ENCODE measurements around the gene SLC16A12.

Gene SLC16A12

DNA sequence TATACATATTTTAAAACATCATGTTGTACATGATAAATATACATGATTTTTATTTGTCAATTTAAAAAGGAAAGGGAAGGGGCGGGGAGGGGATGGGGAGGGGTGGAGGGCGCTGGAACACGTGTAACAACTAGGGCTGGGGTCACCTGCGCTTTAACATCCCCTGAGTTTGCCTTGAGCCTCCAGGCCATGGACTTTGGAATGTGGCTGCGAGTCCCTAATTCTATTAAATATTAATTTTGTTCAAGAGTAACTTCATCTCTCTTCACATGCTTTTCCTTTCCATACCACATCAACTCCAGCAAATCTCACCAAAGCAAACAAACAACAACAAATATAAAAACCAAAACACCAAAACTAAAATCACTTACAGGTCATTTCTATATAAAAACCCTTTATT lies 110.4 kb downstream of the SLC16A12 start:
- no peak overlapping the region for H3K4me3 ChIP-seq (ENCODE audit: control insufficient read depth, low read depth, low read length)
- TF ChIP-seq CTCF (conservative IDR thresholded peaks at IDR 0.05; ENCODE audit: control insufficient read depth, insufficient read depth, low read depth, low read length): no peak
- no peak for DNase-seq (ENCODE audit: low read depth)

DNA sequence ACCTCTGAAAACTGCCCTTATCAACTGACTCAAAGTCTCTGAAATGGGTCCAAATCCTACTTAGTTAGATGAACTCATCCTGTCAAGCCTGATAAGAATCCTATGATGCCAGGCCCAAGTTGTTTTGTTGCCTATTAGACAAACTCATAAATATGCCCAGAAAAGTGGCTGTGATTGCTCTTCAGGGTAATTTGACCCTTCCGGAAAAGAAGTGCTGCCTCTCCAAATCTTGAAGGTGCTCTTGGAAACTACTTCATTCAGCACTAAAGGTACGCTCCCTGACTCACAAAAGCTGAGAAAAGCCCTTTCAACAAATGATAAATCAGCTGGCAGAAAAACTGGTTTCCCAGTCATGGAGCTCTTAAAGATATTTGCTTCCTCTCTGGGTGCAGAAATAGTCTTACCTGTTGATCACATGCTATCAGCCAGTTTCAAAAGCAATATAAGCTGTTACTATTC lies 114.3 kb downstream of the SLC16A12 start:
- DNase-seq (ENCODE audit: low read depth): no peak
- H3K4me3 ChIP-seq (ENCODE audit: control insufficient read depth, low read depth, low read length): no peak overlapping the region
- TF ChIP-seq CTCF (conservative IDR thresholded peaks at IDR 0.05; ENCODE audit: control insufficient read depth, insufficient read depth, low read depth, low read length): no peak

GRCh38 chr10:89419548-89419947 lies 115.8 kb downstream of the SLC16A12 start:
- H3K4me3 ChIP-seq (ENCODE audit: control insufficient read depth, low read depth, low read length): no peak overlapping the region
- peak; percentile 62 for TF ChIP-seq CTCF (conservative IDR thresholded peaks at IDR 0.05; ENCODE audit: control insufficient read depth, insufficient read depth, low read depth, low read length)
- DNase-seq (ENCODE audit: low read depth): peak; percentile 55

DNA sequence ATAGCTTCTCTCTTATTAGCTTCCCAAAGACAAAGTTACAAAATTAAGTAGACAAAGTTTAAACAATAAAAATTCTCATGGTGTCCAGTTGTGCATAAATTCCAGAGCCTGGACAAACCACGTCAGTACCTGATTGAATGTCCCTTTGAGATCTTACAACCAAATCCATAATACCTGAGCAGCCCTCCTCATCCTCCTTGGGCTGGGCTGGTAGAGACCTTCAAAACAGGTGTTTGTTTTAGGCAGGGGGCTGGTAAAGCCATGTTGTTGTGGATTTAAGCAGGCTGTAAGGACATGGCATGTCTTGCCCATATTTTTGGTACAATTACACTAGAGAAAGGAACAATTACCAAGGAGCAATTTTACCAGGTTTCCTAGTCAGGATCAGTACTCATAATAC lies 118.9 kb downstream of the SLC16A12 start:
- H3K4me3 ChIP-seq (ENCODE audit: control insufficient read depth, low read depth, low read length): no peak overlapping the region
- TF ChIP-seq CTCF (conservative IDR thresholded peaks at IDR 0.05; ENCODE audit: control insufficient read depth, insufficient read depth, low read depth, low read length): no peak
- no peak for DNase-seq (ENCODE audit: low read depth)

- TF ChIP-seq CTCF (conservative IDR thresholded peaks at IDR 0.05; ENCODE audit: control insufficient read depth, insufficient read depth, low read depth, low read length): no peak
- peak; percentile 40 for DNase-seq (ENCODE audit: low read depth)
- H3K4me3 ChIP-seq (ENCODE audit: control insufficient read depth, low read depth, low read length): peak overlapping the region; percentile 90
Measured at GRCh38 chr10:89414879-89415821, 120.2 kb downstream of the SLC16A12 start.

- peak; percentile 63 for DNase-seq (ENCODE audit: low read depth)
Measured at GRCh38 chr10:89414146-89414878, 121.1 kb downstream of the SLC16A12 start, which contains the start of gene IFIT5. Gene IFIT5, plus strand, starts transcription at chr10:89414568. Its CDS starts 231 bp downstream, at chr10:89414799.

More at GRCh38 chr10:89414146-89414878, 121.1 kb downstream of the SLC16A12 start, which contains the start of gene IFIT5:
- TF ChIP-seq CTCF (conservative IDR thresholded peaks at IDR 0.05; ENCODE audit: control insufficient read depth, insufficient read depth, low read depth, low read length): no peak
- peak within 1 kb of the TSS; percentile 90 for H3K4me3 ChIP-seq (ENCODE audit: control insufficient read depth, low read depth, low read length)

Data from fibroblast of mammary gland (primary cell).